ENCODE measurements around the gene PDLIM4.

Gene PDLIM4

DNA sequence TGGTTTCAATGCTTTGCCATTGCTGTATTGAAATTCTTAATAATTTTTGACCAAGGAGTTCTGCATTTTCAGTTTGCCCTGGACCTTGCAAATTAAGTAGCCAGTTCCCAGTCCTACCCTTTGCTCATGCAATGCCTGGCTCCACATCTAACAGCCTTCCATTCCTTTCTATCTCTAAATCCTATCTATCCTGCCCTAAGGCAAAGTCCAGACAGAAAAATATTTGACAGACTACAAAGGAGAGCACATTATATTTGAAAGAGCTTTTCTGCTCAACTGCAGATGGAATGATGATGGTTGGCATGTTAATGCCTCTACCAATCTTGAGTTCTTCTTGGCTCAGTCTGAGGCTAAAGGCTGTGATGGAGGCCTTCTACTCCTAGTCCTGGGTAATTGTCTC lies 52.2 kb downstream of the PDLIM4 start:
- DNase-seq (ENCODE audit: low read depth): no peak

DNA sequence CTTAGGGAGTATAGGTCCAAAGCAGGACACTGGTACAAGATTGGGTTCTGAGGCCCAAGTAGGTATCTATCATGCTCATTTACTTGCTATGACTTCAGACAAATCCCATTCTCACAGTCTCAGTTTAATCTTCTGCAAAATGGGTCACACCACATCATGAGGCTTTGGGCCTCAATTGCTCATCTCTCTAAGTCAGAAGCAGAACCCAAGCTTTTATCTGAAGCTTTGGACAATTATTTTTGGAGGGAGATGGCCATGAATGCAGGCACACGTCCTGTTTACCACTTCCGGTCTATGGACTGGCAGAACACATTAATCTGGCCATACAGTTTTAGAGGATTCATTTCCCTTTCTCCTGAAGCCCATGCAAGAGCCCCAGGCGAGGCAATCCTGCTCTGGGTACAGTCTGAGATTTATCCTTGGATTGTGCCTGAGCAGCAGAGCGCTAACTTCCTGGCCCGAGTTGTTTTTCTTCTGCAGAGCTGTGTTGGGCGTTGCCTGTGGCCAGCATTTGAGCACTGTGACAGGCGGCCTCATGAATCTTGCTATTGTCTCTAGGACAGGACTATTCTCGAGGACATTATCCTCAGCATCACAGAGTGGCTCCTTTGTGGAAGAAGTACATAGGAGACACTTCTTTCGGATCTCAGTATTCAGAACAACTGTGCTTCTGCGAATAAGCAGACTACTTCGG lies 52.8 kb downstream of the PDLIM4 start:
- DNase-seq (ENCODE audit: low read depth): no peak

- DNase-seq (ENCODE audit: low read depth): no peak
Measured at GRCh38 chr5:132313366-132313765, 55.9 kb downstream of the PDLIM4 start.

- no peak for DNase-seq (ENCODE audit: low read depth)
Measured at GRCh38 chr5:132313961-132314432, 56.5 kb downstream of the PDLIM4 start.

DNA sequence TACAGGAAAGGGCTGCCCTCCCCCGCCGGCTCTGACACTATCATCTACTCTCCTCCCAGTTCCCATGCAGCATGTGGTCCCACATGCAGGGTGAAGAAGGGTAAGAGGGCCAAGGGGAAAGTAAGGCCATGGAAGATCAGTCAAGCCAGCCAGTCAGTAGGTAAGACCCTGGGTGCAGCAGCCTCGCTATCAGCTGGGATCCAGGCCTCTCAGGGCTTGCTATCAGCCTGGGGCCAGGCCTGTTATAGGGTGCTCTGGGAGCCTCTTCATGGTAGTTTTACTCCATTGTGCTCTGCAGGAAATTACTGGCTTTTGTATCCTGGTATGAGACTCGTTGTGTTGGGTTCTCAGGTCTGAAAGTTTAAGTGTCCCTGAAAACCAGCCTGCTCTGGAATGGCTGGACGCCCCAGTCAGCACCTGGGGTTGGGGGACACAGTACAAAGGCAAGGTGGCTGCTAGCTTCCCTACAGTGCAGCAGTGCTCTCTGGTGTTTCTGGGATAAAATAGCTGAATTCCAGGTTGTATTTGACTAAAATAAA lies 58.1 kb downstream of the PDLIM4 start:
- DNase-seq (ENCODE audit: low read depth): no peak

DNA sequence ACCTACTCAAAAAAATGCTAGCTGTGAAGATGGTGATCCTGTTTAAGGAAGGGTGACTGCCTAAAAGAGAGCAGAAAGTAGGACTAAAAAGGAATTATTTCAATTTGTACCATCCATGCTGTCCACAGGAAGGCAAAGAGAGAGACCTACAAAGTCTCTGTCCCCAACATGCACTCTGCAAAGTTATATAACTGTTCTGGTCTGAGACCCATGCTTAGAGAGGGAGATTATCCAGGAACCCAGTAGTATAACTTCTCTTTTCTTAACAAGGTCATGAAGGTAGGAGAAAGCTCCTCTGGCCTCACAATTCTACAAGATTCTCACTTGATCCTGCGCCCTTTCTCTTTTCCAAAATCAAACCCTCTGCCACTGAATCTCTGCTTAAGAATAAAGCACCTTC lies 62.5 kb downstream of the PDLIM4 start:
- no peak for DNase-seq (ENCODE audit: low read depth)

- DNase-seq (ENCODE audit: low read depth): no peak
Measured at GRCh38 chr5:132321109-132321721, 63.7 kb downstream of the PDLIM4 start.

- DNase-seq (ENCODE audit: low read depth): no peak
Measured at GRCh38 chr5:132322266-132322665, 64.8 kb downstream of the PDLIM4 start.
